NCI-H748 treated with DMSO at 0.1 percent for 48 hours (cell line): ENCODE measurements around the gene FOXO3.
"Not testable (repeated sequence)": the region's sequence is repeated elsewhere in the genome, so short reads cannot be mapped to it uniquely, and the experiment has no call there.

Experiments used
- DNase-seq: peaks from one replicate; lab custom pipeline; 2025; lab: John Stamatoyannopoulos, UW

FOXO3 gene

DNA sequence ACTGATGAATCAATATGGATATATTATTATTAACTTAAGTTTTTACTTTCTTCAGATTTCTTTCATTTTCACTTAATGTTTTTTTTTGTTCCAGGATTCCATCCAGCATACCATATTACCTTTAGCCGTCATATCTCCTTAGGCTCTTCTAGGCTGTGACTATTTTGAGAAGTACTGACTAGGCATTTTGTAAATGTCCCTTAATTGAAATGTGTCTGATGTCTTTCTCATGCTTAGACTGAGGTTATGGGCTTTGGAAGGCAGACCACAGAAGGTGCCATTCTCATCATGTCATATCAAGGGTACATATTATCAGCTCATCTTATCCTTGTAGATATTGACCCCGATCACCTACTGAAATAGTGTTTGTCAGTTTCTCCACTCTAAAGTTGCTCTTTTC lies 101.3 kb downstream of the FOXO3 start:
- no peak for DNase-seq

DNA sequence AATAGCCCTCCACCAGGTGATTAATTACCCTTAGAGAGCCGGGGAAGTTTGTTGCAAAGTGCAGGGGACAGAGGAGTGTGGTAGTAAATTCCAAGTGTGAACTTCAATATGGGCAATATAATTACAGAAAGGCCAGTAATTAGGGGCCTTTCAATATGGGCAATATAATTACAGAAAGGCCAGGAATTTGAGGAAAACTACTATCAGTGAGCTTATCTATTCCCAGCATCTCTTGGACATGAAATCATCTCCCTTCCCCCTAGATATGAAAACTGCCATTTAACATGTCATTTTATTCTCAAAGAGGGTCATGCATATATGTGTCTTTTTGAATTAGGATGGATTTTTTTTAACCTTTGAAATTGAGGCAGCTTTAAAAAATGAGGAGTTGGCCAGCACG lies 102.0 kb downstream of the FOXO3 start:
- no peak for DNase-seq

DNA sequence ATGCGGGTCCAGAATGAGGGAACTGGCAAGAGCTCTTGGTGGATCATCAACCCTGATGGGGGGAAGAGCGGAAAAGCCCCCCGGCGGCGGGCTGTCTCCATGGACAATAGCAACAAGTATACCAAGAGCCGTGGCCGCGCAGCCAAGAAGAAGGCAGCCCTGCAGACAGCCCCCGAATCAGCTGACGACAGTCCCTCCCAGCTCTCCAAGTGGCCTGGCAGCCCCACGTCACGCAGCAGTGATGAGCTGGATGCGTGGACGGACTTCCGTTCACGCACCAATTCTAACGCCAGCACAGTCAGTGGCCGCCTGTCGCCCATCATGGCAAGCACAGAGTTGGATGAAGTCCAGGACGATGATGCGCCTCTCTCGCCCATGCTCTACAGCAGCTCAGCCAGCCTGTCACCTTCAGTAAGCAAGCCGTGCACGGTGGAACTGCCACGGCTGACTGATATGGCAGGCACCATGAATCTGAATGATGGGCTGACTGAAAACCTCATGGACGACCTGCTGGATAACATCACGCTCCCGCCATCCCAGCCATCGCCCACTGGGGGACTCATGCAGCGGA lies 102.9 kb downstream of the FOXO3 start:
- not testable (repeated sequence) for DNase-seq

DNA sequence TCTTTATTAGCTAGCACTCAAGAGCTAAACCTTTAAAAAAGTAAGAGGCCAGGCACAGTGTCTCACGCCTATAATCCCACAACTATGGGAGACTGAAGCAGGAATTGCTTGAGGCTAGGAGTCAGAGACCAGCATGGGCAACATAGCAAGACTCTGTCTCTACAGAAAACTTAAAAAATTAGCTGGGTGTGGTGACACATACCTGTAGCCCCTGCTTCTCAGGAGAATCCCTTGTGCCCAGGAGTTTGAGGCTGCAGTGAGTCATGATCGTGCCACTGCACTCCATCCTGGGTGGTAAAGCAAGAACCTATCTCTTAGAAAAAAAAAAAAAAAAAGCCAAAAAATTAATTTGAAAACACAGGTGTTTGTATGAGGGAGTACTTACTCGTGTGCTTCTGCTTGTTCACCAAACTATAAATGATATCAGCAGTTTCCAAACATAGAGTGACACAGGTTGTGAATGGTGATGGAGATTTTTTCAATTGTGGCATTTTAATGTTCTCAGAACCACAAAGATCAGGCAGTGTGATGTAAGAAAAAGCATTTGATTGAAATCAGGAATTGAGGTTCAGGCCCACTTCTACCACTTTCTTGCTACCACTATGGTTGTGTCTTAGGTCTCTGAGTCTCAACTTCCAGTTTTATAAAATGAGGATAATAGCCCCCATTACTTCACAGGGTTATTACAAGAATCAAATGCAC lies 104.9 kb downstream of the FOXO3 start:
- DNase-seq, result no peak

DNA sequence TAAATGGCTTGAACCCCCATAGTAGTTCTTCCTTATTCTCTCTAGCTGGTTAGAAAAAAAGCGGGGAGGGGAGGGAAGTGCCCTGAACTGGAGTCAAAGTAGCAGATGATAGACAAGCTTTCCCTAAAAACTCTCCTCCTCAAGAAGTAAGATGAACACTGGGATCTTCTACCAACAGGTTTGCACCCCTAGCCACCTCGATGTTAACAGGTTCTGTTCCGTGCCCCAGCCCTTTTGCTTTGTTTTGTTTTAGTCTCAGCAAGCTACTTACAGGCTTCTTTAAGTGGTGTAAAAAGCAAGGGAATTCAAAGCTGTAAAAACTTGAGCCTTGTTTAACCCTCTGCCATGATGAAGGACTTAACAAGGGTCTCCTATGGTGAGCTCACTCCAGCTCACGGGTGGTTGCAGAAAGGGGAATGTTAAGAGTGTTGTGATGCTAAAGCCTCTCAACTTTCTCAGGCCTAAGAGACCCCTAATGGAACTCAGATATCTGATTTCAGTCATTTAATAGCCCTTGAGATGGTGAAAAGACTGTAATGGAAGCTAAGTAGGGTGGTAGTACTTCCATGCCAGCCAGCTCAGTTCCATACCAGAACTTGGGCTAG lies 106.0 kb downstream of the FOXO3 start:
- DNase-seq, result no peak

DNA sequence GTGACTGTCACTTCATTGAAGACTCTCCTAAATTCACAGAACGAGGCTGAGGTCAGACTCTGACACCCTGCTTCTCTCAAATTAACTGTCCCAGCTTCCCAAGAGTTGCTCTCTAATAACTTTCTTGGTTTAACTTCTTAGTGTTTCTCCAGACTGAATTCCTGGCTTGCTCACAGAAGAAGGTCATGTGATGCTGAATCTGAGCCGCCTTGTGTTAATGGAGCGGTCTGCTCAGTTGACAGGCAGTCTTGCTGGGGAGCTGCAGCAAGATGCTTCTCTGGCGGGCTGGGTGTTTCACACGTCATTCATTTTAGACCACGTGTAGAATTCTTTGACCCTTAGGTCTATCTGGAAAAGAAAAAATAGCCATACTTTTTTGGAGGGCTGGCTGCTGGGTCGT lies 107.3 kb downstream of the FOXO3 start:
- no peak for DNase-seq

DNA sequence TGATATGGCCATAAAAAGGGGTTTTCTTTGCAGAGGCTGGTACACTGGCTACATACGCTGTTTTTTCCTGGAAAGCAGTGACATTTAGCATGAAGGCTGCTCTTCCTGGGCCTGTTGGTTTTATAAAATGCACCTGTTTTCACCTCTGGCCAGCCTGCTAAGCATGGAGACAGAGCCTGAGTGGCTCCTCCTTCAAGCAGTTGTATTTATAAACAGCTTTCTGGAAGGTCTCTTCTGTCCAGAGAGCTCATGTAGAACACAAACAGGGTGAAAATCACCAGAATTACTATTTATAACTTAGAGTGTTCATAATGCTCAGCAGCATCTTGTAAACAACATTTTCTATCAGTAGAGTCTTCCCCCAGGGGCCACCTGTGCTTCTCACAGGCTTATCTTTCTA lies 109.0 kb downstream of the FOXO3 start:
- DNase-seq, result no peak

DNA sequence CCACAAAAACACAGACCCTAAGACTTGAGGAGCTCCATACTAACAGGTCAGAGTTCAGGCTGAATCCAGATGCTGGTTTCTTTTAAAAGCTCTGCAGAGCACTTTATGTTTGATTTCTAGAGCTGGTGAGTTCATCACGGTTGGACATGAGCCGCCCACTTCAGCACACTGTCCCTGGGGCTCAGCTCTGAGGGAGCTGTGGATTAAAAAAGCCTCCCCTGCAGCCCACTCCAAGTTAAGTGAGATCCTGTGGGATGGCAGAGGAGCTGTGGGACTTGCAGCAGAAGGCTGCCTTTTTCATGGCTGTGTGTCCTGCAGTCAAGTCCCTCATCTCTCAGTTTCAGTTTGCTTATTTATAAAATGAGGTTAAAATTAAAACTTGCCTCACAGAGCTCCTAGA lies 110.5 kb downstream of the FOXO3 start:
- DNase-seq, result no peak

DNA sequence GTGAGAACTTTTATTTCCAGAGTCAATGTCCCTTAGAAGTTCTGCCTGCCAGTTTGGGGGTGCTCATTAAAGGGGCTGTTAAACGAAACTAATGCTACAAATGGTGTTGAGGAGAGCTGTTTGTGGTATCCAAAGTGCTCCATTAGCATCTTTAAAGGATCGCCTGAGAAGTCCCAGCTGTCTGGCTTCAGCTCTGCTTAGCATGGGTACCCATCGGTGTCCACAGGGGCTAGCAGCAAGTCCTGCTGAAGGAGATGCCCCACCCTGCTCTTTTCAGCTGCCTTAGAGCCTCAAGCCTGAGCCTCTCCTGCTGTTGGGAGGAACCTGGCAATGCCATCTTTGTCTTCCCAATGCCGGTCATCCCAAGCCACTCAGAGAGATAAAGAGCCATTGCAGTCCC lies 111.1 kb downstream of the FOXO3 start:
- DNase-seq, result no peak

DNA sequence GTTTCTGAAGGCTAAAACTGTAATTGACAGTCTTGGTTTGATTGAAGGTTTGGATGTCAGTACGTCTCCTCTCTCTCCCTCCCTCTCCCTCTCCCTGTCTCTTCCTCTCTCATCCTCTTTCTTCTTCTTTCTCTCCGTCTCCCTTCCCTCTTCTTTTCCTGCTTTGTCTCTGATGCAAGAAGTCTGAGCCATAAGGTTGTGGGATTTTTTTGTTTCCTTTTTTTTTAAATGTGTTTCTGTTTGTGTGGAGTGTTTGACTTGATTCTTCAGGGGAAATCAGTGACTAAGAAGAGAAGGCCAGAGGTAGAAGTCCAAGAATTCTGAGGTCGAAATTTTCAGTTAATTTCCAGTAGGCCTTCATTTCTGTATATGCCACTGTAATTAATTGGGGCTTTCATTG lies 111.9 kb downstream of the FOXO3 start:
- no peak for DNase-seq

DNA sequence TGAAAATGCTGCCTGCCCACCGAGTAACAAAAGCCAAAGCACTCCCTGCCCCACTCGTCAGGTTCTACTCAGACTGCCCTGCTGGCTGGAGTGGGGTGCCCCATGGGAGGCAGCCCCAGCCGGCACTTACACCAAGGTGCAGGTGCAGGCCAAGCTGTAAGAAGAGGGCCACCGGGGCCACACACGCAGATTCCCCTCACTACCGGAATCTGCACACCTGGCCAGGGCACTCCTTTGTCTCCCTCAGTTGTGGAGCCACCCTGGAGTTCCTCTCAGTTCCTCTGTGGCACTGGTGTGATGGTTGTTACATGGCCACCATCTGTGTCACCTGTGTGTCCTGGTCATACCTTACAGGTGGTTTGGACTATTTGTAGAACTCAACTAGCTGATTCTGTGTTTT lies 112.4 kb downstream of the FOXO3 start:
- no peak for DNase-seq

DNA sequence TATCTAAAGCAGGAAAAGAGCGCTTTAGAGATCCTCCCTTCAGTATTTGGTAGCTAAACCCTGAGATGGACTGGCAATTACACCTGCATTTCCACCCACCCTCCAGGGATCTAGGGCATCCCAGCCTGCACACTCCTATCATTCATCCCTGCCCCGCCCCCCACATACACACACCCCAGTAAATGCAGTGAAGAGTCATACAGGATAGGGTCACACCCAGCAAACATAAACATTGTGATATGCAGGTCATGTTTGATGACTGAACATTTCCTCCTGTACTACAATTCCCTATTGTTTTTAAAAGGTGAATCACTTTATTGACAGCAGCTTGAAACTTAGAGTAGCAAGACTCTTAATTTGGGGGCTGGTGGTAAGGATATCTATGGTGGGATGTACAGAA lies 112.9 kb downstream of the FOXO3 start:
- peak; percentile 34 for DNase-seq

DNA sequence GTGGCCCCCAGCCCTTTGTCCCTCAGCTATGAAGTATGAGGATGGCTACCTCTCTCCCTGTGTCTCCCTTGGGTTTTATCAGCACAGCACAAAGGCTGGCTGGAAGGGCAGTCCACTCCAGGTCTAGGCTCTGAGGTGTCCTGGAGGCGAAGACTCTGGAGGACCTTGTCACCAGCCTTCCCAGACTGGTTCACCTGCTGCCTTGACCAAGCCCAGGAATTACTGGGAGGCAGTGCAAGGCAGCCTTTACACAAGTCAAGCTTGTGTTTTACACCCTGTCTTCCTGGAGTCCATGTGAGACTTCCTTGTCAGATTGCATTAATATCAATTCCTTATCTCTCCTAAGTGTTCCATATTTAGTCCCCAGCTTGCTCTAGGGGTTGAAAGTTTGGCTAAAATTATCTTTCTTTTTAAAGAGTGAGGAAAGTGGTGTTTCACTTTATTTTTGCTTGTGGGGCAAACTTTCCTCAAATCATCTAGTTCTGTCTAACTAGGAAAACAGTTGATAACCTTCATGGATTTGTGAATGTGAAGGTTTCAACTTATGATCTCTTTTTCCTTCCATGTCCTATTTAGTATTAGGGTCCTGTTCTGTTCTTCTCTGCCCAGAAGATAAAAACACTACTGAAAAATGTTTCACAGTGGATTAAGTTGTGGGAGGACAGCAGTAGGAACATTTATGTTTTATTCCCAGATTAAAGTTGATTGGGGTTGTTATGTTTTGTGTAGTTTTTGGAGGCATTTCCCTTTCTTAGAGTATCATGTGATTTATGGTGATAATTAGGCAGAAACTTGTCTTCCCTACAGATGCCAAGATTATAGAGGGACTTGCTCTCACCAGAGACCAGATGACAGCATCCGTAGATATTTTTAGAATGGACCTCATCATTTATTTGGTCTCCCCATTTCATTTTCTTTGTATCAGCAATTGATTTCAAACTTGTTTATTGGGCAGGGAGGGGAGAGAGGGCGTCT lies 114.8 kb downstream of the FOXO3 start:
- no peak for DNase-seq

DNA sequence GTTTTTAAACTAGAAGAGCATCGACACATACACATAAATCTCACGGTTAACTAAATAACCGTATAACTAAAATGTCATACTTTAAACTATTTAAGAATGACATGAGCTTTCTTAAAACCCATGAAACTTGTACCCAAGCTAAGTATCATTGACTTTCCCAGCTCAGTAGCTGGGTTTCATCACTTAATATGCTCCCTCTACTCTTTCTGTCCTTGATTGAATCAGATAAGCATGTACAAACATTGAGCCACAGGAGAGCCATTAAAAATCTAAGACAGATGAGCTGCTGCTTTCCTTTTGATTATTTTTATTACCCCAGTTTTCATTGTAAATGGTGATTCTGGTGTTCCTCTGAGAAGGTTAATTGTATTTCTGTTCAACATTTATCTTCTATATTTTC lies 115.8 kb downstream of the FOXO3 start:
- DNase-seq, result peak; percentile 17

DNA sequence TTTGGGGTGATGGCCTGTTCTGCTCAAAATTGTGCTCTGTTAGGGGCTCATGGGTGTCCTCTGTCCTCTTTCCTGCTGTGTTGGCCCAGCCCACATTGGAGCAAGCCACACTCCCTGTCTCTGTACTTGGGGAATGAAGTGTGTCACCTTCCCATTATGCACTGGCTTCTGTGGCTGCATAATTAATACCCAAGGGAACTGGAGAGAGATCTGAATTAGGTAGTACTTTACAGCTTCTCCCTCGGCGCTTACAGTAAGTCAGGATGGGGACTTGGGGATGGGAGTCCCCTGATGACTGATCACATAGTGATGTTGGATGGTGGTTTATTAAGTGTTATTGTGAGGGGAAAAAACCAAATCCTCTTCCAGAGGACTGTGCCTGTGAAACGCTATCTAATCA lies 116.6 kb downstream of the FOXO3 start:
- DNase-seq, result no peak

DNA sequence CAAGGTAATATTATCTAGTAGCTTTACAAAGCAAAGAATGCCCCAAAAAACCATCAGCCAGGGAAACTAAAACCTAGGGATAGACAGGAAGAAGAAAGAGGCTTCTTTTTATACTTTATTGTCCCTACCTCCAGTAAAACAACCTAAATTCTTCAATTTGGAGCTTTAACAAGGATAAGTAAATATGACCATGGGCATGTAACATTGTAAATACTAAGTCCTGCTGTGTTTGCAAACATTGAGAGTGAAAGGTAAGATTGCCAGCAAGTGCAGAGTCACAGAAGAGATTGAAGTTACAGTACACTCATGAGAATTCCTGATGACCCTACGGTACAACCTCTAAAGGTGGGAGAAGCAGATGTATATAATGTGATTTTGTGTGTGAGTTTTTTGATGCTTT lies 117.2 kb downstream of the FOXO3 start:
- no peak for DNase-seq

DNA sequence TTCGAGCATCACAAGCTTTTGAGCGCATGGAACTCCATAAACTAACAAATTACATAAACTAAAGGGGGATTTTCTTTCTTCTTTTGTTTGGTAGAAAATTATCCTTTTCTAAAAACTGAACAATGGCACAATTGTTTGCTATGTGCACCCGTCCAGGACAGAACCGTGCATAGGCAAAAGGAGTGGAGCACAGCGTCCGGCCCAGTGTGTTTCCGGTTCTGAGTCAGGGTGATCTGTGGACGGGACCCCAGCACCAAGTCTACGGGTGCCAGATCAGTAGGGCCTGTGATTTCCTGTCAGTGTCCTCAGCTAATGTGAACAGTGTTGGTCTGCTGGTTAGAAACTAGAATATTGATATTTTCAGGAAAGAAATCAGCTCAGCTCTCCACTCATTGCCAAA lies 119.6 kb downstream of the FOXO3 start:
- DNase-seq, result not testable (repeated sequence)

DNA sequence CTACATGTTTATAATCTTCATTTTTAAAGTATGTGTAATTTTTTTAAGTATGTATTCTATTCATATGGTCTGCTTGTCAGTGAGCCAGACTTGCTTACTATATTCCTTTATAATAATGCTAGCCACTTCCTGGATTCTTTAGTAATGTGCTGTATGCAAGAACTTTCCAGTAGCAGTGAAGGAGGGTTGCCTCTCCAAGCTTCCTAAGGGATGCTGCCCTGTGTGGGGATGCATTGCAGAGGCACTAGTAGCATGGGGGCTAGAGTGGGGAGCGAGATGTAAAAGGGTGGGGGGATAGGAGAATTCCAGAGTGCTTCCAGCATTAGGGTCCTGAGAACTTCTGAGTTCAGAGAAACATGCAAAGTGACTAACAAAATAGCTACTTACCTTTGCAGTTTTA lies 121.0 kb downstream of the FOXO3 start:
- not testable (repeated sequence) for DNase-seq

DNA sequence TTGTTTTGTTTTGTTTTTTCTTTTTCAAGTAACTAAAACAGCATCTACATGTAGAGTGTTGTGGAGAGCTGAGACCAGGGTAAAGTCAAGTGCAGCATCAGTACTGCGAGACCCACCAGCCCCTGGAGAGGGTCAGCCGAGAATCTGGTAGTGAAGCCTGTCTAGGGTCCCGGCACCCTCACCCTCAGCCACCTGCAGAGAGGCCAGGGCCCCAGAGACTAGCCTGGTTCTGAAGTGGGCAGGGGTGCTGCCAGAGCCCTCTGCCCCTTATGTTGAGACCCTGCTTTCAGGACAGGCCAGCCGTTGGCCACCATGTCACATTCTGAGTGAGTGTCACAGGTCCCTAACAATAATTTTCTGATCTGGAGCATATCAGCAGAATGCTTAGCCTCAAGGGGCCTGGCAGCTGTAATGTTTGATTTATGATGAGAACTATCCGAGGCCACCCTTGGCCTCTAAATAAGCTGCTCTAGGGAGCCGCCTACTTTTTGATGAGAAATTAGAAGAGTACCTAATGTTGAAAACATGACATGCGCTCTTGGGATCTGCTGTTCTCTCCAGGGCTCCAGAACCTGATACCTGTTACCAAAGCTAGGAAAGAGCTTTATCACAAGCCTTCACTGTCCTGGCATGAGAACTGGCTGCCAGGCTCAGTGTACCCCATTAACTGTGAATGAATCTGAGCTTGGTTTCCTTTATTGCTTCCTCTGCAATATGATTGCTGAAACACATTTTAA lies 121.8 kb downstream of the FOXO3 start:
- DNase-seq, result not testable (repeated sequence)

DNA sequence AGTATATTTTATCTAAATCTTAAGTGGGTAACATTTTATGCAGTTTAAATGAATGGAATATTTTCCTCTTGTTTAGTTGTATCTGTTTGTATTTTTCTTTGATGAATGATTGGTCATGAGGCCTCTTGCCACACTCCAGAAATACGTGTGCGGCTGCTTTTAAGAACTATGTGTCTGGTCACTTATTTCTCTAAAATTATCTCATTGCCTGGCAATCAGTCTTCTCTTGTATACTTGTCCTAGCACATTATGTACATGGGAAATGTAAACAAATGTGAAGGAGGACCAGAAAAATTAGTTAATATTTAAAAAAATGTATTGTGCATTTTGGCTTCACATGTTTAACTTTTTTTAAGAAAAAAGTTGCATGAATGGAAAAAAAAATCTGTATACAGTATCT lies 123.3 kb downstream of the FOXO3 start:
- not testable (repeated sequence) for DNase-seq

DNA sequence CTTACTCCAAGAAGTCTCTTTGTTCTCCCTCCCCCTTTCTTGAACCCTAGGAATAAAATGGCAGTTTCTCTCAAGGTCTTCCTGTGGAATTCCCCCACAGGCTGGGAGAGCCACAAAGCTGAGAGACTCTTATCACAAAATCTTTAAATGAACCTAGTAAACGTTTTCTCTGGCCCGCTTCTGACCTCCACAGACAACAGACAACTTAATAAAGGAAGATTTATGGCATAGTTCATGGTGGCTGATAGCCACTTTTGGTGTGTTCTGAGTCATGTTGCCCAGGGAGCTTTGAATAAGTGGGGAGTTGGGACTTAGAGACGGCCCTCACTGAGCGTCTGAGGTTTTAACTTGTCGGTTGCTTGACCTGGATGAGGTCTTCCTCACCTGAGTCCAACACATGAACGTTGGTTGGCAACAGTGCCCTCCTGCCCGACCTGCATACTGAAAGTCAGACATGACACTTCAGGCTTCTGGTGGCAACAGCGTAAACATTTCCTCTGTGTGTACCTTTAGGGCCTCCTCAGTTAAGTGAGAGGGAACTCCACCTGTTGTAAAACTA lies 124.1 kb downstream of the FOXO3 start:
- DNase-seq, result no peak

DNA sequence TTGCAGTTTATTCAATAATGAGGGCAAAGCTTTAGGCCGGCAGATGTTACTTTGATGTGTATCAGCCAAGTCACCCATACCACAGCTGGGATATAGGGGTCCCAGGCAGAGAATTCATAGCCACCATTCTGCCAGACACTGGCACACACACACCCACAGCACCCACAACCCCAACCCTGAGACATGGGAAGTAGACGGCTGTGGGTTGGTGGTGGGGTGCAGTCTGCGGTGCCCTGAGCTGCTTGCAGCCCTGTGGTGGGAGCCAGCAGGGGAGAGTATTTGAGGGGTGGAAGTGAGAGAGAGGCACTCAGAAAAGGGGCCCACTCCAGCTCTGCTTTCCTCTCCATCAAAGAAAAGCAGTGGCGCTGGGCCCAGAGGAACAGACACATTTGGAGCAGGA lies 125.3 kb downstream of the FOXO3 start:
- DNase-seq, result no peak
